Activated CD4-positive, alpha-beta T cell treated with anti-CD3 and anti-CD28 coated beads, Interleukin-2, amount 10 ng/mL, durations not matched to agents 7 days and 5 days (primary cell): ENCODE results near the gene MUSK. TPM values are rescaled to one million over a fixed set of nuclear protein-coding genes. Genes with fewer than 3 reads are reported as not detected.
A peak's percentile ranks its signal among the peaks of the same experiment; 100 is the strongest.
"Not testable (repeated sequence)": the region's sequence is repeated elsewhere in the genome, so short reads cannot be mapped to it uniquely, and the experiment has no call there.

ENCODE experiments used
- CTCF ChIA-PET: fragments of 350-600 bp; sonication (Branson Sonifier 250); formaldehyde crosslinking; loops from one replicate; lab custom pipeline; 2021; ENCODE audit warnings: antibody characterized with exemption; lab: Charles Lee
- POLR2A ChIA-PET: fragments of 350-600 bp; sonication (Branson Sonifier 250); formaldehyde crosslinking; loops from one replicate; lab custom pipeline; 2021; ENCODE audit warnings: antibody characterized with exemption; lab: Charles Lee
- DNase-seq: peaks from one replicate; pipeline ENCODE4 v3.0.0-alpha.2; 2020
- H3K27ac Mint-ChIP-seq: one replicate; pipeline ENCODE4 v1.8.0; 2021; ENCODE audit warnings: mild to moderate bottlenecking, moderate library complexity, mixed read lengths
- H3K27me3 Mint-ChIP-seq: one replicate; pipeline ENCODE4 v1.8.0; 2021; ENCODE audit warnings: mixed read lengths
- H3K36me3 Mint-ChIP-seq: one replicate; pipeline ENCODE4 v1.8.0; 2021; ENCODE audit warnings: low read depth, mixed read lengths
- H3K4me1 Mint-ChIP-seq: one replicate; pipeline ENCODE4 v1.8.0; 2021; ENCODE audit warnings: mixed read lengths
- H3K4me3 Mint-ChIP-seq: one replicate; pipeline ENCODE4 v1.8.0; 2021; ENCODE audit warnings: mild to moderate bottlenecking, moderate library complexity, mixed read lengths
- H3K9me3 Mint-ChIP-seq: one replicate; pipeline ENCODE4 v1.8.0; 2021; ENCODE audit warnings: mixed read lengths
- total RNA-seq, 2 experiments: library from RNA; stranded (reverse); gene quantifications; one replicate each; pipeline ENCODE4 v1.2.3, GENCODE V29; 2021

Gene MUSK
- total RNA-seq, 2 experiments from 2014 or later, result not detected

DNA sequence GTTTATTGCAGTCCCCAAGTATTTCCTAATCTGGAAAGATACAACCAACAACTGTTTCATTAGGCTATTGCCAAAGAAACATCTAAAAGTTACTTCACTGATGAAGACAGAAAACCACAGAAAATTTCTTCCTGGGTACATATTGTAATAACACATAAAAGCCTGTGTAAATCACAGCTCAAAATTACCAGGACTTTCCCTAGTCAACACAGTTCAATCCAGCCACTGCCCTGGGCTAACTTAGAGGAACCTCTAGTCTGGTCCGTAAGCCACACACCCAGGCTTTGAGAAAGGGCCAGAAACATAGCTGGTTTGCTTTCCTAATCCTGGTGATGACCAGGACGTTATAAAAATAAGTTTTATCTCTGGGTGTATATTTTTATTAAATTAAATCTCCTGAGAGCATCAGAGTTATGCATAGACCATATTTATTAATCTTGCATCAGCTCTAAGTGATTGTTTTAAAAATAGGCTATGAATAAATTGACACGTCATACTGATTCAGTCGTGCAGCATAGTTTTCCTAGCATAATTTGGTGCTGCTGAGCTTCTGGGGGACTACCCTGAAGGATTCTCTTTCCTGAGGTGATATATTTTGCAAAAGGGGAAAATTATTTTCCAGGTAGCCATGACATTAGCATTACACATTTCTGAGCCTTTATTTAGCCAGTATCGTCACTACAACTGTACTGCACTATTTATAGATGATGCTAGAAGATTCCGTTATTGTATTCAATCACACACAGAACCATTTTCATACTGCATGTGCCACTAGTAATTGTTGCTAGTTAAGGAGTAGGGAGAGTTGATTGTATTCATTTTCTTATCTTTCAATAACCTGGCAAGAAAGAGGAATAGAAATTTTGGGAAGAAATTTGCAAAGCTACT lies 12.6 kb upstream of the MUSK start:
- CTCF ChIA-PET, result no interaction called here
- Mint-ChIP-seq H3K9me3 (no peaks in the 10 kb centered on the region), H3K36me3 (no peaks in the 10 kb centered on the region), H3K27me3 (no peaks in the 10 kb centered on the region), H3K27ac (no peak overlapping the region), H3K4me1 (no peaks in the 10 kb centered on the region), H3K4me3 (no peak overlapping the region)
- POLR2A ChIA-PET, result no interaction called here
- DNase-seq, result no peak

DNA sequence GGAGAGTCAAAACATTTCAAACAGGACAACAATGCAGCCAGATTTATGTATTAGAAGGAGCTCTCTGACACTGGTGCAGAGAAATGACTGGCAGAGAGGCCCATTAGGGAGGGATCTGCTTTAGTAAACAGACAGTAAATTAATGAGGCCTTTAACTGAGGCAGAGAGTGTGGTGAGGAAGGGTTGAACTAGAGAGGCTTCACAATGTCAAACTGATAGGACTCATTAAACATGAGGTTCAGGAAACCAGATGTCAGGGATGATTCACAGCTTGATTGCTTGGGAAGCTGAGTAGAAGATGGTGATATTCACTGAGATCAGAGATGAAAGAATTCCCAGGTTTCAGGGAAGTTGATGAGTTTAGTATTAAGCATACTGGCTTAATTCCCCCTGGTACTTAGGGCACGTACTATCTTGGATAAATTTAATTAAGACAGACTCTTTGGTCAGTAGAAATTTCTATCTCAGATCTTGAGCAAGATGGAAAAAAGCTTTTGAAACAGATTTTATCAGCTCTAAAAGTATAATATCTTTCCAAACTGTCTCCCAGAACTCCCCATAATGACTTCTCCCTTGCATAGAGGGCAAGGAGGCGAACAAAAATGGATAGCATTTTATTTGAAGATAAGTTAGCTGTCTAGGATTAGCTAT lies 8.6 kb upstream of the MUSK start:
- no peak overlapping the region for H3K27ac Mint-ChIP-seq
- no peak for DNase-seq
- H3K4me3 Mint-ChIP-seq, result no peak overlapping the region
- H3K9me3 Mint-ChIP-seq, result no peaks in the 10 kb centered on the region
- H3K27me3 Mint-ChIP-seq, result no peaks in the 10 kb centered on the region
- POLR2A ChIA-PET, result no interaction called here
- no peaks in the 10 kb centered on the region for H3K36me3 Mint-ChIP-seq
- no peaks in the 10 kb centered on the region for H3K4me1 Mint-ChIP-seq
- CTCF ChIA-PET, result no interaction called here

DNA sequence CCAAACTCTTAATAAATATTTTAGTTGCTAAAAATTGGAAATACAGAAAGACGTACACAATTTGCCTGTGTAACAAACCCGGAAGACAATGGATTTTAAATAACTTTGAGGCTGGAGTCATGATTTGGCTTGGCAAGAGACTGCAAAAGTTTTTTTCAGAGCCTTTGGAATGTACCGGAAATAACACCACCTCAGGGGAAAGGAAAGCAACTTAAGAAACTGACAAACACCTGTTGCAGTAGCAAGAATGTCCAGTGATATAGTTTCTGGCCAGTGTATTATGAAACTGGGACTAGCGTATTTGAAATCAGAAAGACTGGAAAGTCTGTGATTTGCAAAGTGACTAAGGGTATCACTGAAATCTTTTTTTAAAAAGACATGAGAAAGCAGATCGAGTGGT lies 842 bp downstream of the MUSK start:
- no peaks in the 10 kb centered on the region for H3K36me3 Mint-ChIP-seq
- no peaks in the 10 kb centered on the region for H3K9me3 Mint-ChIP-seq
- ChIA-PET CTCF (no interaction called here), POLR2A (no interaction called here)
- H3K27ac Mint-ChIP-seq, result no peak overlapping the region
- H3K4me1 Mint-ChIP-seq, result no peaks in the 10 kb centered on the region
- H3K27me3 Mint-ChIP-seq, result no peaks in the 10 kb centered on the region
- DNase-seq, result no peak
- H3K4me3 Mint-ChIP-seq, result no peak overlapping the region

DNA sequence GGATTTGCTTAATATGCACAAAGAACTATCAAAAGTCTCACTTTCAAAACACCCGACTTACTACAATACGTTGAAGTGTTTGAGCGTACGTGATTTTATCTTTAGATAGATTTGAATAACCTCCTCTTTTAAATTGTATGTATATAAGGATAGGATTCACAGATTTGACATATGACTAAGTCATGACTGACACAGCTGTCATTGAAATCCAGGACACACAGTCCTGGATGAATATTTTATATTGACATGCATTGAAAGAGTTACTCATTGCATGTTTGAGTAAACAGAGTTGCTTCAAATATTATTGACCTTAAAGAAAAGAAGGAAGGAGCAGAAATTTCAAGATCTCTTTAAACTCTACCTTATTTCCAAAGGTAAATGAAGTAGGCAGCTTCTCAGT lies 3.3 kb downstream of the MUSK start:
- H3K27ac Mint-ChIP-seq, result no peak overlapping the region
- CTCF ChIA-PET, result no interaction called here
- POLR2A ChIA-PET, result no interaction called here
- no peaks in the 10 kb centered on the region for H3K4me1 Mint-ChIP-seq
- H3K4me3 Mint-ChIP-seq, result no peak overlapping the region
- H3K9me3 Mint-ChIP-seq, result no peaks in the 10 kb centered on the region
- H3K27me3 Mint-ChIP-seq, result no peaks in the 10 kb centered on the region
- no peaks in the 10 kb centered on the region for H3K36me3 Mint-ChIP-seq
- DNase-seq, result no peak

DNA sequence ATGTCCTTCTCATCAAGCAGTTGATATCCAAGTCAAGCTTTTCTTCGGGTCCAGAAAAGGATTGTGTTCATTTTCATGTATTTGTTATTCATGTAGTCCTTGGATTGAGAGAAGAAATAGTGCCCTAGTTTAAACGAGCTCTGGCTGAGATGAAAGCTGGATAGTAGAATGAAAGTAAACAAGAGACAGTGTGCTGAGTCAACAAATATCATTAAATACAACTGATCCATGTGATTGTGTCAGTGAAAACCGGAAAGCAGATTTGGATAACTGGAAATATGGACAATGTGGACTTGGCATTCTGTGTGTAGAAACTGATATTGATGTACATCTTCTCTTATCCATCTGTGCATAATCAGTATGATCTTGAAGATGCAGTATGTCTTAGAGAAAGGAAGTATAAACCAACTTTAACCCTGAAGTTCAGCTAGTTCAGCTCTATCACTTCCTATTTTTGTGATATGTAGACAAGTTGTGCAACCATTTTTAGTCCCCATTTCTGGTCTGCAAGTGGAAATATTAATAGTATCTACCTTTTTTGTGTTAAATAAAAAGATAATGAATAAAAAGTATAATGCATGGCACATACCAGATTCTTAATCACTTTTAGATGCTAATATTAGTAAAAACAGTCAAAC lies 4.4 kb downstream of the MUSK start:
- H3K9me3 Mint-ChIP-seq, result no peaks in the 10 kb centered on the region
- no peak overlapping the region for H3K27ac Mint-ChIP-seq
- POLR2A ChIA-PET, result no interaction called here
- H3K27me3 Mint-ChIP-seq, result no peaks in the 10 kb centered on the region
- H3K36me3 Mint-ChIP-seq, result no peaks in the 10 kb centered on the region
- H3K4me3 Mint-ChIP-seq, result no peak overlapping the region
- H3K4me1 Mint-ChIP-seq, result no peaks in the 10 kb centered on the region
- no peak for DNase-seq
- CTCF ChIA-PET, result no interaction called here

DNA sequence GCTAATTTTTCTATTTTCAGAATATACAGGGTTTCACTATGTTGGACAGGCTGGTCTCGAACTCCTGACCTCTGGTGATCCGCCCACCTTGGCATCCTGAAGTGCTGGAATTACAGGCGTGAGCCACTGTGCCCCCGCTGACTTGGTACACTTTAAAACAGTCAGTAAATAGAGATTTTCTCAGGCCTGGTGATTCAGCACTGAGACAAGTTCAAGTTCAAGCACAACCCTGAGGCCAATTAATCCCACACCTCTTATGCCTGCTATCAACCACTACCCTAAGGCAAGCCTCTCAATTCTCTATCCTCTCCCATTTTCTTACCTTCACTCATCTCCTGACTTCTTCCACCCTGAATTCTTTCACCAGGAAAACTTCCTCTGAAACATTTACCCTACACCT lies 18.9 kb downstream of the MUSK start:
- Mint-ChIP-seq H3K9me3 (no peaks in the 10 kb centered on the region), H3K36me3 (no peaks in the 10 kb centered on the region), H3K4me1 (no peaks in the 10 kb centered on the region), H3K27ac (no peak overlapping the region), H3K27me3 (no peaks in the 10 kb centered on the region), H3K4me3 (no peak overlapping the region)
- DNase-seq, result no peak
- ChIA-PET POLR2A (no interaction called here), CTCF (no interaction called here)

DNA sequence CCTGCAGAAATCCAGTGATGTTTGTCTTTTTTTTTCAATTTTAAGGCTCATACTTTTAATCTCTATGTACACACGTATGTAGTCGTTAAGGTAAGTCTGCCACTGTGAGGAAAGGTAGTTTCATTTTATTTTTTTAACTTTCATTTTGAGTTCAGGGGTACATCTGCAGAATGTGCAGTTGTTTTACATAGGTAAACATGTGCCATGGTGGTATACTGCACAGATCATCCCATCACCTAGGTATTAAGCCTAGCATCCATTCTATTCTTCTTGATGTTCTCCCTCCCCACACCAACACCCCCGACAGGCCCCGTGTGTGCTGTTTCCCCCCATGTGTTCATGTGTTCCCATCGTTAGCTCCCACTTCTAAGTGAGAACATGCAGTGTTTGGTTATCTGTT lies 19.7 kb downstream of the MUSK start:
- Mint-ChIP-seq H3K4me3 (no peak overlapping the region), H3K27me3 (no peaks in the 10 kb centered on the region), H3K36me3 (no peaks in the 10 kb centered on the region), H3K4me1 (no peaks in the 10 kb centered on the region), H3K9me3 (no peaks in the 10 kb centered on the region), H3K27ac (no peak overlapping the region)
- DNase-seq, result peak; percentile 17
- POLR2A ChIA-PET, result no interaction called here
- CTCF ChIA-PET, result no interaction called here

DNA sequence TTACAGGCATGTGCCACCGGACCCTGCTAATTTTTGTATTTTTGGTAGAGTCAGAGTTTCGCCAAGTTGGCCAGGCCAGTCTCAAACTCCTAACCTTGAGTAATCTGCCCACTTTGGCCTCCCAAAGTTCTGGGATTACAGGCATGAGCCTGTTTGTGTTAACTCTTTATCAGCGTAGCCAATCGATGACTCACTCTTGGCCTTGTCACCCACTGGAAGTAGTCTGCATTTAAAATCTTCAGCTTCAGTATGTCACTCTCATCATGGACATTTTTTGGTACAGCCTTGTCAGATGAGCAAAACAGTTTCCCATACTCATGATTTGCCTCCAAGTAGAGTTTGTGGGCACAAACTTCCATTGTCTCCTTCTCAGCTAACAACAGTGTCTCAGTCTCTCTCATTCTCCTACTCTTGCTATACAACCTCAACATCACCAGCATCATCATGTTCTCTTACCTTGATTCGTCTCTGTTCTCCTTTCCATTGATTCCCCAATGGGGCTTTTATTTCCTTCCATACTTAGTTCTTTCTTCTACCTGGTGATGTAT lies 22.5 kb downstream of the MUSK start:
- no peak overlapping the region for H3K4me3 Mint-ChIP-seq
- no peaks in the 10 kb centered on the region for H3K36me3 Mint-ChIP-seq
- no peaks in the 10 kb centered on the region for H3K27me3 Mint-ChIP-seq
- peak; percentile 17 for DNase-seq
- ChIA-PET POLR2A (no interaction called here), CTCF (no interaction called here)
- no peaks in the 10 kb centered on the region for H3K9me3 Mint-ChIP-seq
- no peak overlapping the region for H3K27ac Mint-ChIP-seq
- no peaks in the 10 kb centered on the region for H3K4me1 Mint-ChIP-seq

DNA sequence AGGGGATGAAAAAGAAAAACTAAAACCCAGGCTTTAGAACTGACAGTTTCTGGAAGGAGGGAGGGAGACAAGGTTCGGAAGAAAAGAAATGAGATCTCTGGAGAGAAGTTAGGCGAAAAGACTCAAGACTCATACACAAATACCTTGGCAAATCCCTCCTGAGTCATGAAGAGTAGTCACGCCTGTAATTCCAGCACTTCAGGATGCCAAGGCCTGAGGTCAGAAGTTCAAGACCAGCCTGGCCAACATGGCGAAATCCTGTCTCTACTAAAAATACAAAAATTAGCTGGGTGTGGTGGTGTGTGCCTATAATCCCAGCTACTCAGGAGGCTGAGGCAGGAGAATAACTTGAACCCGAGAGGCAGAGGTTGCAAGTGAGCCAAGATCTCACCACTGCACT lies 27.3 kb downstream of the MUSK start:
- H3K9me3 Mint-ChIP-seq, H3K27ac Mint-ChIP-seq, CTCF ChIA-PET, H3K27me3 Mint-ChIP-seq, POLR2A ChIA-PET, H3K4me3 Mint-ChIP-seq, H3K4me1 Mint-ChIP-seq, H3K36me3 Mint-ChIP-seq, DNase-seq: not testable (repeated sequence)

DNA sequence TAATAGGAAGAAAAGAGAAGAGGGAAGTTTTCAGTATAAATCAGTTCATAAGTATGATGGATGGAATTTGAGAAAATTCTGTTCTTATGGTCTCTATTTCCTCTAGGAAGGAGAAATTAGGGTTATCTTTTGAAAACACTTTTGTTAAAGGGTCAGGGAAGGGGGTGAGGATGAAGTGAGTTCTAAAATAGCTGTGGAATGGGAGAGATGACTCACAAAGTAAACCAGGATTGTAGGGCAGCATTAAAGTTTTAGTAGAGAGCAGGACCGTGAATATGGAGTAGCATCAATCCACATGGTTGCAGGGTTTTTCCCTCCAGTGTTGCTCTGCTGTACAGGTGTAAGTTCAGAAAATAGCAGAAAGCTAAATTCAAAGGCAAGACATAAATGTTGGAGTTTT lies 32.4 kb downstream of the MUSK start:
- POLR2A ChIA-PET, result no interaction called here
- Mint-ChIP-seq H3K4me1 (no peaks in the 10 kb centered on the region), H3K36me3 (no peaks in the 10 kb centered on the region), H3K27ac (no peak overlapping the region), H3K27me3 (no peaks in the 10 kb centered on the region), H3K9me3 (no peaks in the 10 kb centered on the region), H3K4me3 (no peak overlapping the region)
- CTCF ChIA-PET, result no interaction called here
- DNase-seq, result no peak

DNA sequence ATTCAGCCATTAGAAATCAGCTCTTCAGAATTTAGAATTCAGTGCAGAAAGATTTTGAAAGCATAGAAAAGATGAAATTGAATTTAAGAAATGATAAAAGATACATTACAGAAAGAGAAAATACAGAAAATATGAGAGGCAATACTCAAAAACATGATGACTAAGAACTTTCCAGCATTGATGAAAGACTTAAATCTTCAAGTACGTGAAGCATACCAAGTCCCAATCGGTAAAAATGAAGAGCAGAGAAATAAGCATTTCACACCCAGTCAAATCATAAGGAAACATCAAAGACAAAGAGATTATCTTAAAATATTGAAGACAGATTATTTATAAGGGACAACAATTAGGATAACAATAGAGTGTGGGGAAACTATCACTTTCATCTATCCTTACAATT lies 35.1 kb downstream of the MUSK start:
- ChIA-PET POLR2A (no interaction called here), CTCF (no interaction called here)
- DNase-seq, result no peak
- Mint-ChIP-seq H3K9me3 (no peaks in the 10 kb centered on the region), H3K4me3 (no peak overlapping the region), H3K27ac (no peak overlapping the region), H3K27me3 (no peaks in the 10 kb centered on the region), H3K36me3 (no peaks in the 10 kb centered on the region), H3K4me1 (no peaks in the 10 kb centered on the region)

DNA sequence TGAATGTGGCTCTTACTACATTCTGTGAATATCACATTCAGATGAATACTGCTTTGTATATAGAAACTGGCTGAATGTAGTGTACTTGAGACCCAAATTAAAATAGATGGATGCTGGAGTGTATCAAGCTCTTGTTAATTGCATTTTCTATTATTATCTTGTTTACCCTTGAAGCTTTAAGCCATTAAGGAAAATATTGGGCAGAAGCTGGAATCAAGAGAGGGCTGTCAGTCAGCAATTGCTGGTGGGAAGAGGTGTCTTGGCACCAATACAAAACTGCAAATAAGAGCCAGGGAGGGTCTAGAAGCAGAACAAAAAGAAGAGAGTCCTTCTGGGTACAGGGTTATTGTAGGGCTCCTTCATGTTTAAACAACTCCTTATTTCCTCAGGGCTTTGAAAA lies 38.8 kb downstream of the MUSK start:
- no peak for DNase-seq
- ChIA-PET POLR2A (no interaction called here), CTCF (no interaction called here)
- Mint-ChIP-seq H3K27me3 (no peaks in the 10 kb centered on the region), H3K4me1 (no peaks in the 10 kb centered on the region), H3K4me3 (no peak overlapping the region), H3K9me3 (no peaks in the 10 kb centered on the region), H3K27ac (no peak overlapping the region), H3K36me3 (no peaks in the 10 kb centered on the region)

DNA sequence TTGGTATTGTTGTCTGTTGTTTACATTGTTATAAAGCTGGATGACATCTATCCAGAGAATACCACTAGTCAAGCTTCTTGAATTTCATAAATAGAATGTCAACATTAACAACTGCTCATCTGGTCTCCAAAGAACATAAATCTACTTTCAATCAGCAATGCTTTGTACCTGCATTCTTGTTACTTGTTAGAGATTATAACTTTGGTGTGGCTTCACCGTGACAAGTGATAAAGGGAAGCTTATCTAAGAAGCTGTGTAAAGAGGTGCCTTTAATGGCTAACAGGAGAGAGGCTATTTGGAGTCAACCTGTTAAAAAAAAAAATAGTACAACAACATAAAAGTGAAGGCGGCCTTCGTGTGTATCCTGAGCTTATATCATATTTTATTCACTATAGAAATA lies 41.8 kb downstream of the MUSK start:
- no peaks in the 10 kb centered on the region for H3K27me3 Mint-ChIP-seq
- ChIA-PET POLR2A (no interaction called here), CTCF (no interaction called here)
- H3K36me3 Mint-ChIP-seq, result no peaks in the 10 kb centered on the region
- no peak overlapping the region for H3K27ac Mint-ChIP-seq
- no peaks in the 10 kb centered on the region for H3K4me1 Mint-ChIP-seq
- H3K9me3 Mint-ChIP-seq, result no peaks in the 10 kb centered on the region
- no peak for DNase-seq
- no peak overlapping the region for H3K4me3 Mint-ChIP-seq
